Measurements from ENCODE around the gene MAPKAPK3.

- TF ChIP-seq CTCF (IDR thresholded peaks at IDR 0.05): no peak
- no peak for TF ChIP-seq POLR2A (IDR thresholded peaks at IDR 0.05)
- TF ChIP-seq EP300 (IDR thresholded peaks at IDR 0.05): no peak
These were observed 6.6 kb upstream of the MAPKAPK3 start for GRCh38 chr3:50610181-50610971.
